ENCODE data around the gene UGT1A5. TPM values are rescaled to one million over a fixed set of nuclear protein-coding genes. Genes with fewer than 3 reads are reported as not detected.

UGT1A5 gene
- total RNA-seq, 1 donor from 2014 or later: not detected

- peaks cover 20% of the 10 kb centered on the region for H3K27me3 Mint-ChIP-seq (ENCODE audit: low read depth)
- H3K27ac Mint-ChIP-seq: no peak overlapping the region
- H3K9me3 Mint-ChIP-seq: peaks cover 15% of the 10 kb centered on the region
- no peak overlapping the region for H3K4me3 Mint-ChIP-seq
- DNase-seq (ENCODE audit: low spot score in 2 of 2, unreplicated experiment in 2 of 2): no peak
- peaks cover 18% of the 10 kb centered on the region for H3K4me1 Mint-ChIP-seq
- peaks cover 3% of the 10 kb centered on the region for H3K36me3 Mint-ChIP-seq
- TF ChIP-seq, protein P1, sequence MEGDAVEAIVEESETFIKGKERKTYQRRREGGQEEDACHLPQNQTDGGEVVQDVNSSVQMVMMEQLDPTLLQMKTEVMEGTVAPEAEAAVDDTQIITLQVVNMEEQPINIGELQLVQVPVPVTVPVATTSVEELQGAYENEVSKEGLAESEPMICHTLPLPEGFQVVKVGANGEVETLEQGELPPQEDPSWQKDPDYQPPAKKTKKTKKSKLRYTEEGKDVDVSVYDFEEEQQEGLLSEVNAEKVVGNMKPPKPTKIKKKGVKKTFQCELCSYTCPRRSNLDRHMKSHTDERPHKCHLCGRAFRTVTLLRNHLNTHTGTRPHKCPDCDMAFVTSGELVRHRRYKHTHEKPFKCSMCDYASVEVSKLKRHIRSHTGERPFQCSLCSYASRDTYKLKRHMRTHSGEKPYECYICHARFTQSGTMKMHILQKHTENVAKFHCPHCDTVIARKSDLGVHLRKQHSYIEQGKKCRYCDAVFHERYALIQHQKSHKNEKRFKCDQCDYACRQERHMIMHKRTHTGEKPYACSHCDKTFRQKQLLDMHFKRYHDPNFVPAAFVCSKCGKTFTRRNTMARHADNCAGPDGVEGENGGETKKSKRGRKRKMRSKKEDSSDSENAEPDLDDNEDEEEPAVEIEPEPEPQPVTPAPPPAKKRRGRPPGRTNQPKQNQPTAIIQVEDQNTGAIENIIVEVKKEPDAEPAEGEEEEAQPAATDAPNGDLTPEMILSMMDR (IDR thresholded peaks at IDR 0.05; ENCODE audit: unreplicated experiment): no peak
These were observed 103.2 kb downstream of the UGT1A5 start for GRCh38 chr2:233815861-233816260.

DNA sequence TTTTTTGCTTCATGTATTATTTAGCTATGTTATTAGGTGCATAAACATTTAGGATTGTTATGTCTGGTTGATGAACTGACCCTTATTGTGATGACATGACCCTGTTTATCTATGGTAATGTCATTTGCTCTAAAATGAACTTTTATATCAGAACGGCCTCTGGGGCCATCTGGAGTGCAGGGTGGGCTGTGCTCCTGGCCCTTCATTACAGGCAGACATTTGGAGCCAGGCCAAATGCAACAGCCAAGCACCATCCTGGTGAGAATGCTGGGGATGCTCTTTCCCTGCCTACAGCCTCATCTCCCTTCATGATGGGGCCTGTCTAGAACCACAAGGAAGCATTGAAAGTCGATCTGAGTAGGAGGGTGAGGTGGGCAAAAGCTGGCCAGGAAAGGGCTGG lies 103.6 kb downstream of the UGT1A5 start:
- Mint-ChIP-seq H3K27ac (peak overlapping the region; percentile 83), H3K4me3 (no peak overlapping the region), H3K9me3 (peaks cover 15% of the 10 kb centered on the region), H3K4me1 (peaks cover 18% of the 10 kb centered on the region), H3K36me3 (peaks cover 3% of the 10 kb centered on the region), H3K27me3 (ENCODE audit: low read depth) (peaks cover 16% of the 10 kb centered on the region)
- TF ChIP-seq, protein P1 (IDR thresholded peaks at IDR 0.05; ENCODE audit: unreplicated experiment): no peak
- no peak for DNase-seq (ENCODE audit: low spot score in 2 of 2, unreplicated experiment in 2 of 2)

- no peak for DNase-seq (ENCODE audit: low spot score in 2 of 2, unreplicated experiment in 2 of 2)
- TF ChIP-seq, protein P1 (IDR thresholded peaks at IDR 0.05; ENCODE audit: unreplicated experiment): no peak
- peaks cover 14% of the 10 kb centered on the region for H3K27me3 Mint-ChIP-seq (ENCODE audit: low read depth)
- H3K9me3 Mint-ChIP-seq: peaks cover 15% of the 10 kb centered on the region
- H3K4me3 Mint-ChIP-seq: no peak overlapping the region
- H3K36me3 Mint-ChIP-seq: peaks cover 3% of the 10 kb centered on the region
- peaks cover 18% of the 10 kb centered on the region for H3K4me1 Mint-ChIP-seq
- H3K27ac Mint-ChIP-seq: peak overlapping the region; percentile 83
These were observed 104.1 kb downstream of the UGT1A5 start for GRCh38 chr2:233816771-233817170.

GRCh38 chr2:233817361-233817911 lies 104.7 kb downstream of the UGT1A5 start:
- Mint-ChIP-seq H3K36me3 (peaks cover 3% of the 10 kb centered on the region), H3K4me1 (peaks cover 18% of the 10 kb centered on the region), H3K4me3 (no peak overlapping the region), H3K27me3 (ENCODE audit: low read depth) (peaks cover 9% of the 10 kb centered on the region), H3K27ac (peak overlapping the region; percentile 57), H3K9me3 (peaks cover 15% of the 10 kb centered on the region)
- TF ChIP-seq, protein P1 (IDR thresholded peaks at IDR 0.05; ENCODE audit: unreplicated experiment): no peak
- DNase-seq (ENCODE audit: low spot score in 2 of 2, unreplicated experiment in 2 of 2): peak in 1 of 2 experiments; percentile 6

DNA sequence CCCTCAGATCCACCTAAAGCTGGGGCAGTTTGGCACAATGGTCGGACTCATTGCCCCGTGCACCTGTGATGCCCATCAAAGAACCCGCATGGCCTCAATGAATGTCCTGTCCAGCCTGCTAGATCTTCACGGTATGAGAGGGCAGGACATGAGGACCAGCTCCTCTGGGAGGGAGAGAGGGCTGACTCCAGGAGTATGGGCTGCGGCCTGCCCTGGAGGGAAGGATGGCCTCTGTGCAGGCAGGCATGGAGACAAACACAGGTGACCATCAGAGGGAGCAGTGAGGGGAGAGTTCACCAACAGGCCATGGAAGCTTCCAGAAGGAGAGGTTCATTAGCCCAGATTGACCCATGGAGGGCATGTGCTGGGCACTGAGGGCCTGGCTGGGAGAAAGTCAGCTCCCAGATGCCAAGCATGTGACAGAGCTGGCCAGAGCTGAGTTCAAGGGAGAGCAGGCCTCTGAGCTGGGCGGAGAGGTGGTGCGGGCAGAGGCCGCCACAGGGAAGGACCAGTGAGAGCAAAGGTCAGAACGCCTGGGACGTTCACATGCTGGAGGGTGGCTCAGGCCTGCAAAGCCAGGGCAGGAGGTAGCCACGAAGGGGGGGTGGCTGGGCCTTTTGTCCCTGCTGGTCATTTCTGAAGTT lies 105.4 kb downstream of the UGT1A5 start:
- peaks cover 15% of the 10 kb centered on the region for H3K9me3 Mint-ChIP-seq
- peaks cover 18% of the 10 kb centered on the region for H3K4me1 Mint-ChIP-seq
- H3K27ac Mint-ChIP-seq: no peak overlapping the region
- peaks cover 3% of the 10 kb centered on the region for H3K36me3 Mint-ChIP-seq
- TF ChIP-seq, protein P1 (IDR thresholded peaks at IDR 0.05; ENCODE audit: unreplicated experiment): no peak
- peaks cover 7% of the 10 kb centered on the region for H3K27me3 Mint-ChIP-seq (ENCODE audit: low read depth)
- peak in 1 of 2 experiments; percentile 24 for DNase-seq (ENCODE audit: low spot score in 2 of 2, unreplicated experiment in 2 of 2)
- H3K4me3 Mint-ChIP-seq: no peak overlapping the region

Data from mesothelial cell of epicardium (in vitro differentiated cells).